MV-4-11 (cell line): ENCODE data around the gene DISC1.

Source experiments
- DNase-seq: peaks from one replicate; lab custom pipeline; 2025; lab: John Stamatoyannopoulos, UW

The DISC1 gene

DNA sequence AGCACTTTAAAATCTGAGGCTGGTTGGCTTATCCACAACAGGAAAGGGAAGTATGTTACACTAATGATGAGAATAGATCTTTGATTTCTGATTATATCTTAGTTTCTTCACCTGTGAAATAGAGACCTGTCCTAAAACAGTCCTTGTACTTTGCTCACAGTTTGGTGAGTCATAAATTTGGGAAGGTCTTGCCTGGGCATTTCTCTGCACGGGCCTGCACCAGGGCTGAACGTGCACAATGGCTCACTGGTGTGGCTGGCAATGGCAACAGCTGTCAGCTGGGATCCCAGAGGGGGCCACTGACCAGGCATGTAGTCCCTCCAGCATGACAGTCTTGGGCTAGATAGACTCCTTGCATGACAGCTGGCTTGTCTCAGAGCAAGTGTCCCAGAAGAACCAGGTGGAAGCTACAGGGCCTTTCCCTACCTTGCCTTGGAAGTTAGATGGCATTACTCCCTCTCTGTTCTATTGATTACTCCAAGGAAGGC is 367.4 kb downstream of the DISC1 start:
- DNase-seq: no peak

DNA sequence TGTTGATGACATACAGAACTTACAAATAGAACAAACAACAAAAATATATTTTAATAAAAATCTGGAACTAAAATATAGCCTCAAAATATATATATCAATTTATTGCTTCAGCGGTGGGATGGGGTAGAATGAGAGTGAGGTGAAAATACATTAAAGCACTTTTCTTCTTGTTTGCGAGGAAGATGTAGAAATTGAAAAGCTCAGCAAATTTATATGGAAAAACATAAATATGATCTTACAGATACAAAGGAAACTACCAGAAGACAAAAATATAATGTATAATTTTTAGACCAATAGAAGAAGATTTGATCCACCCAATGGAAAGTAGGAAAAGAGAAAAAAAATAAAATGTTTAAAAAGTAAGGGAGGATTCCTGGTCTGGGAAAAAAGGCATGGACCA is 372.2 kb downstream of the DISC1 start:
- DNase-seq: no peak

DNA sequence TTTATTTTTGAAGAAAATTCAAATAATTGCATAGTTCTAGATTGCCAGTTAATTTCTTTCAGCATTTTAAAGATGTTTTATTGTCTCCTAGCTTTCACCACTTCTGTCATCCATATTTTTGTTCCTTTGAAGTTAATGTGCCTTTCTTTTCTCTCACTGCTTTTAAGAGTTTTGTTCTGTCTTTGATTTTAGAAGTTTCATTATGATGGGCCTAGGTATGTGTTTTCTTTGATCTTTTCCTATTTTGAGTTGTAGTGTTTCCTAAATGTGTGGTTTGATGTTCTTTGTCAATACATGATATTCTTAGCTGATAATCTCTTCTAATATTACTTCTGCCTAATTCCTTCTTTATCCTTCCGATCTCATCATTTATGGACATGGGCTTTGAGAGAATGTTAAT is 378.7 kb downstream of the DISC1 start:
- DNase-seq: no peak

DNA sequence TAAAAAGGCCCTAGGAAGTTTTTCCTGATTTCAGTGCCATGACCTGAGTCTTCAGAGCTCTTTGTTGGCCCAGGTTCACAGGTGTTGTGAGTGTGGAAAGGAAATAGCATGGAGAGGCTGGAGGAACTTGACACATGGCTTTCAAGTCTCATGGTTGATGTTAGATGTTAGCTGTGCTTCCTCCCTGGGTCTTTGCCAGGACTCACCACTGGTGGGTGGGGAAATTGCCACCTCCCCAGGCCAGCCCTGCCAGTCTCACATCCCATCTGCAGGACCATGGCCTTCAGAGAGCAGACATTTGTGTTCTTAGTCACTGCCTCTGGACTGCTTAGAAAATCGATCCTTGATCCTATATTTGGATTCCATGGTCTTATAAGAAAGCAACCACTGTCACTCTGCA is 383.2 kb downstream of the DISC1 start:
- DNase-seq: no peak

DNA sequence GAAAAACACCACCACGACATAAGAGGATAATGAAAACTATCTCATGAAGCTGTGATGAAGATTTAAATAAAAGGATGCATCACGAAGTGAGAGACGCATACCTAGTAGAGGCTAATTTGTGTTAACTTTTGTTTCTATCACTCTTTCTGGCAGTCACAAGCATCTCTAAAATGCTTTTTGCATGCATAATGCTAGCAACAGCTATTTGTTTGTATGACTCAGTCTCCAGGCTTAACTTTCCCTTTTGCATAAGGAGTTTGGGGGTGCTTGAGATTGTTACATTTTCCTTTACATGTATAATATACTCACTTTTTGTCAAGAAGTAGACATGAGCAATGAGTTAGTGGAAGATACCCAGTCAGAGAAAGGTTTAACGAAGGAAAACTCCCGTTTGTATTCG is 385.4 kb downstream of the DISC1 start:
- no peak for DNase-seq

DNA sequence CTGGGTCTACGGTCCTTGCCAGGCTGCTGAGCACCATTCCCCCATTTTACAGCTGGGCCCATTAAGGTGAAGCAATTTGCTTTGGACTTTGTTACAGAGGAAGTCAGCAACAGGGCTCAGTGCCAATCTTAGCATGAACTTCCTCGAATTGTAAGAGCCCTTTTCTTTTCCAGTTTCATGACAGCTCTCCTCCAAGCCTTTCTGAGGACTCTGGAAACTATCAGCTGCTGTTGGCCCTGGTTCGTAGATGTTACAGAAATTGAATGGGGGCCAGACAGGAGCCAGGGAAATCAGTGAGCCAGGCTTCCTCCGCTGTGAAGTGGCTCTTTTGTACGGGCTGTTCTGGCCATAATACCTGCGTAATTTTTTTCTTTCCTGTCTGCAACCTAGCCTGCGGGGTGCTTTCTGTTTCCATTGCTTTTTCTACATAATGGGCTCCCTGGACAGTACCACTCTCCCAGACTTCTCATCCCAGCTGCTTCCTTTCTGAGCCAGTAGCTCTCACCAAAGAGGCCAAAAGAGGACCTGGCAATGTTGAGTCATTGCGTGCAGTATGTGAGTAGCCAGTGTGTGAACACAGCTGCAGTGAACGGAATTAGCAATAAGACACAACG is 386.3 kb downstream of the DISC1 start:
- DNase-seq: peak; percentile 32

DNA sequence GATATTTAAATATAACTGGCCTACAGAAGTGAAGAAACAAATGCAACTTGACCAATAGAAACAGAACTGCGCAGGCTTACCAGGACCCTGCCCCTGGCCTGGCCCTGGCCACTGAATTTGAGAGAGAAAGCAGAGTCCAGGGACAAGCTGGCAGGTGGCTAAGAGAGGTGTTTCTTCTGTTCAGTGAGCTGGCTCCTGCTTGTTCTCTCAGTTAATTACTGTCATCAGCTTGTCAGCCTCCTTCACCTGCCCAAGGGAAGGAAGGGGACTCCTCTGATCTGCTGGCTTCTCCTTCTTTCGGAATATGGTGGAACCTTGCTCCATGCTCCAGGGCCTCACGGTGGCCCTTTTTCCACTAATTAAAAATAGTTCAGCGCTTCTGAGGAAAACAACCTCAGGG is 388.4 kb downstream of the DISC1 start:
- no peak for DNase-seq

DNA sequence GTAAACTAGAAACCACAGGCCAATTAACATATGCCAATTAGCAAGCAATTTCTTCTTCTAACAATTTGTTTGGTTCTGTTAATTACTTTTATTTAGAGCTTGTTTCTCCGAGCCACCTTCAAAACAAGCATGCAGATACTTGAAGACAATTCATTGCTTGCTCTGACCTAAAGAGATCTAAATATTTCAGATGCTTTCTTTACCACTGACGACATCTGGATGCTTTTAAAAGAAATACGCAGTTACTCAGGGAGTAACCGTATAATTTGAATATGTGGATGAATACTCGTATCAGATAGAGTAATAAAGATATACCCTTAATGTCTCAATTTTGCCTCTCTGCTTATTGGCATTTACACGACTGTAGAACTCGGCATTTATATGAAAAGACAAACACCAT is 390.0 kb downstream of the DISC1 start:
- DNase-seq: no peak

DNA sequence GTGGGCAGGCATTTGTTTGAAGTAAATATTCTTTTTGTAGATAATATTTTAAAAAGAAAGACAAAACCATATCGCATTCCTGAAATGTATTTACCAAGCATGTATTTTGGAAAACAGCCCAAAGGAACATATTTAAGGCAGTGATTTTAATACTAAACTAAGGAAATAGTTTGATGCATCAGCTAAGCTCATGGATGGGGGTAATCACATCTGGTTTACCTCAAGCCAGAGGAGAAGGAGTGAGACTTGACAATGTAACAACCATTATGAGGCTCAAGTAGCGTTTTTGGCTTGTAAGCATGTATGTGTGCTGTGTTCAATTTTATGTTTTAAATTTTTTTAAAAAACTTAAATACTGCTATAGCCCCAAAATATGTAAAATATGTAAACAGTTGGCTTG is 390.5 kb downstream of the DISC1 start:
- DNase-seq: no peak

DNA sequence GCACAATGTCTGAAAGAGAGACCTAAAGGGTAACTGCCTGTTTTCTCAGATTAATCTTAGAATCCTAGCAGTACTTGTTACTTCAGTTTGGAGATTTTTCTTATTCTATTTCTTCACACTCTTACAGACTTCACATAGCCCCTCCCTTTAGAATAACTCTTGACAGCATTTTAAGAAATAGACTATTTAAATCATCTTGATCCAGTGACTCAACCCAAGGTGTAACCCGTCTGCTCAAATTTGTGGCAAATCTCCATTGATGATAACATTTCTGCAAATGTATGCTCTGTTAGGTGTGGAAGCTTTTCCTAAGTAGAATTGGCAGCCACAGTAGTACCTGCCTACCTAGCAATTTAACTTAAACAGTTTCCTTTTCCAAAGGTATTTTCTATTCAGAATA is 391.2 kb downstream of the DISC1 start:
- DNase-seq: no peak

DNA sequence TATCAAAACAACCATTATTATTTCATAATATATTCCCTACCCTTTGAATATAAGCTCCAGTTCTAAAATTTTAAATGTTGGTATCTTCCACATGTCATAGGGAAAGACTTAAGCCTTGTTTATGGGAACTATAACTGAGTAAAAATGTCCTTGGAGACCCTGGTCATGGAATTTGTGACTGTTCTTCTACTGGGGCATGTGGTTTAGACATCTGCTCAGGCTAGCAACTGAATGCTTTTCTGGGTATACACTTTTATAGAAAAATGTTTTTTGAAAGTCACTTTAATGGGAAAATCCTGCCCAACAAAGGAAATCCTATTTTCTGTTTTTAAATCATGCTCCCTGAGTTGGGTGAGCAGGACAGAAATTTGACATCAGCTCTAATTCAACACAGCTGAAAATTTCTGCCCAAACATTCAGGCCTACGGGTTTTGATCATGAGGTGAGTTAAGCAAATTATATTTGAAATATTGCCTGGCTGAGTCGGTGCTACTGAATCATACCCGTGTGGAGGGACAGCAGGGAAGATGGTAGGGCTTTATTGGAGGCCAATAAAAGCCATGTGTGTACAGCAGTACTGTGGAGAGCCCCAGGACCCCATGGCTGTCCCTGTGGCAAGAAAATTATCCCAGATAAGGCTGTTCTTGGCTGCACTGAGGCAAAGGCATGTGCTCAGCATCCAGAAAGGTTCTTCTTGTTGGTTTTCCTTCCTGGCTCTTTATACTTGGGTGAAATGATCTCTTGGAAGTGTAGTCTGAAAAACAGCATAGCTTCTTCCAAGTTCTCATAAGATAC is 391.8 kb downstream of the DISC1 start:
- DNase-seq: no peak

DNA sequence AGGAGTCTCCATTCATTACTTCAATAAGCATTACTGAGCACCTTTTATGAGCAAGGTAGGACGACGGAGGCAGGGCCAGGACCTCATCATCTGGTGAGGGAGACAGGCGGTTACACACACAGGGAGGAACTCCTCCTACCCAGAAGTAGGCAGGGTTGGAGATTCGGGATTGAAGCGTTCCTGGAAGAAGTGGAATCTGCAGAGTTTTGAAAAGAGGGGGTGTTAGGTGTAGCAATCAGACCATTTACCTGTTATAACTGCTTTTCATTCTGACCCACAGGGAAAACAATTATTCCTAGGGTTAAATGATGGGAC is 392.4 kb downstream of the DISC1 start:
- no peak for DNase-seq

DNA sequence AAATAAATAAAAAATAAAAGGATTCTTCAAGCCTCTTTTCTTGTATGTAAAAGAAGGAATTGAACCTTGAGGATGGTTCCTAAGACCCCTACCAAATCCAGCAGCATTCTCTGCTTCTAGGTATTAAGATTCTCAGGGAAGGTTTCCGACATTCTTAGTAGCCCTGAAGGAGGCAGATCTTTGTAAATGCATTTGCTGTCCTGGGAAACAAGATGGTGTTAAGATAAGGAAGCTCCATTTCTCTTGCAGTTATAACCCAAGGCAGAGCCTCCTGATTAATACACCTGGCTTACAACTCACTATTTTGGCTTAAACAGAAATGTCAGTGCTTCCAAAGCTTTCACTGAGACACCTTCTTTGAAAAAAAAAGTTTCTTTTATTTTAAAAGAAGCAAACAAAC is 393.8 kb downstream of the DISC1 start:
- DNase-seq: no peak

DNA sequence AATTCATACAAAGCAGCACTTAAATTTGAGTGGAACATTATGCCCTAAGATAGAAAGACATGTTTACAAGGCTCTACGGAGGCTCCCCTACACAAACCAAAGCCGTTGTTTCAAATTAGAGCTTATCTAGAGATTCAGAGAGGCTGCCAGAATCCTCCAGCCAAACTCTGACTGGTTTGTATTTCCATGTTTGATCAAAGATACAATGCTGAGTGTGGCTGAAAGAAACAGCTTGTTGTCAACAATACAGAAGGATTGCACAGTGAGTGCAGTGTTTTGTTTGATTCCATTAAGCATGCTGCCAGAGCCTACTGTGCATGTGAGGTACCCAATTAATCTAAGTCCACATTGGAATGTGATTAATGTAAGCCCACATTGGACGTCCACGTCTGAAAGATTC is 402.7 kb downstream of the DISC1 start:
- DNase-seq: no peak

DNA sequence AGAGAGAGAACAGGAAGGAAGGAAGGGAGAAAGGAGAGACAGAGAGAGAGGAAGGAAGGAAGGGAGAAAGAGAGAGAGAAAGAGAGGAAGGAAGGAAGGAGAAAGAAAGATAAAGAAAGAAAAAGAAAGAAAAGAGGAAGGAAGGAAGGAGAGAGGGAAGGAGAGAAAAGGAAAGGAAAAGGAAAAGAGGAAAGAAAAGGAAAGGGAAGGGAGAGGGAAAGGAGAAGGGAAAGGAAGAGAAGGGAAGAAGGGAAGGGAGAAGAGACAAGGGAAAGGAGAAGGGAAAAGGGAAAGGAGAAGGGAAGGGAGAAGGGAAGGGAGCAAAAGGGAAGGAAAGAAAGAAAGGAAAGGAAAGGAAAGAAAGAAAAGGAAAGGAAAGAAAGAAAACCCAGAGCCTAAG is 404.6 kb downstream of the DISC1 start:
- no peak for DNase-seq

DNA sequence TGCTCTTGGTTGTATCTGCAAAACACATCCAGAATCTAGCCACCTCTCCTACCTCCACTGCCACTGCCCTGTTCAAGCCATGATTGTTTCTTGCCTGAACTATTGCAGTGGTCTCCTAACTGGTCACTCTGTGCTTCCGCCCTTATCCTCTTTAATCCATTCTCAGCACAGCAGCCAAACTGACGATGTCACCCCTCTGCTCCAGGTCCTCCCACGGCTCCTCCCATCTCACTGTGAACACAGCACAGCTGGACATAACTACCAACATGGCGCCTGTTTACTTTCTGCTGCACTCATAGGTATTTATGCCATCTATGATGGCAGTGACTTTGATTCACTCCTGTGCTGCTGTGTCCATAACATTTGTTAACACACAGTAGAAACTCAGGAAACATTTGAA is 406.7 kb downstream of the DISC1 start:
- DNase-seq: no peak

DNA sequence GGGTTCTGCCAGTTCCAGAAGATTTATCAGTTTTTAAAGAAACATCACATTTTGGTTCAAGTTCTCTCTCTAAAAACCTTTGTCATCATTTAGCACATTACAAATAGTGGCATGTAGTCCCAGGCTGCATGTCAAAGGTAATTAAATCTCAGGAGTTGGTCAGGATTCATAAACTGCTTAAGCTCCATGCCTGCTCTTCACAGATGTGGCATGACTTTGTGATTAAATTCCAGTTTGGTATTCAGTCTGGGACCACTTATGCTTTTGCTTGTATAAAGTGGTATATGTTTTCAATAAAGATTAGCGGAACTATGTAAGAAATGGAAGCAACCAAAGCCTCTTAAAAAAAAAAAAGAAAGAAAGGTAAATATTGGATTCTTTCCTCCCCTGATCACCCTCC is 408.0 kb downstream of the DISC1 start:
- no peak for DNase-seq

DNA sequence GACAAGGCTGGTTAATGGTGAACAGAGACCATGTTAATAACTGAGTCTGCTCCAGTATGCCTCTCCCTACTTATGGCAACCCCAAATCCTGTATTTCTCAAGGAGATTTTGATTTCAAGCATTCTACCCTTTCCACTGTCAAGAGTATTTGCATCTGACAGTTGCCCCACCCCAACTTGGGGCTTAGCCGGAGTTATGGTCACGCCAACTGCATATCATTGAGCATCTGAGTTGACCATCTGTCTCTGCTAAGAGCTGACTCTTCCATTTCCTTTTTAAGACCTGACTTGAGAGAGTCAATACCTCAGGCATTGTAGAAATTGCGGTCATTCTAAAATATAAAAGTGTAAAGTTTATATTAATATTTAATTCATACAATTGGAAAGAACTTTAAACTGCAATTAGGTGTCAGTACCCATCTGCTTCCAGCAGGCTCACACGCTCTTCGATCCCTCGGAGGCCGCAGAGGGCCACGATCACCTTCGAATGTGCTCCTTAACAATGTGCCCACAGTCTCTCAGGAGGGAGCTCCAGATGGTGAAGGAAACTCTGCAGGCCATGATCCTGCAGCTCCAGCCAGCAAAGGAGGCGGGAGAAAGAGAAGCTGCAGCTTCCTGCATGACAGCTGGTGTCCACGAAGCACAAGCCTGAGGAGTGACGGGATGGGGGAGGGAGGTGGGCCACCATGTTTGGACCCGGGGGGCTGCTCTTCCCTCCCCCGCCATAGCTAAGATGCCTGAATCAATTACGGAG is 409.8 kb downstream of the DISC1 start:
- no peak for DNase-seq

DNA sequence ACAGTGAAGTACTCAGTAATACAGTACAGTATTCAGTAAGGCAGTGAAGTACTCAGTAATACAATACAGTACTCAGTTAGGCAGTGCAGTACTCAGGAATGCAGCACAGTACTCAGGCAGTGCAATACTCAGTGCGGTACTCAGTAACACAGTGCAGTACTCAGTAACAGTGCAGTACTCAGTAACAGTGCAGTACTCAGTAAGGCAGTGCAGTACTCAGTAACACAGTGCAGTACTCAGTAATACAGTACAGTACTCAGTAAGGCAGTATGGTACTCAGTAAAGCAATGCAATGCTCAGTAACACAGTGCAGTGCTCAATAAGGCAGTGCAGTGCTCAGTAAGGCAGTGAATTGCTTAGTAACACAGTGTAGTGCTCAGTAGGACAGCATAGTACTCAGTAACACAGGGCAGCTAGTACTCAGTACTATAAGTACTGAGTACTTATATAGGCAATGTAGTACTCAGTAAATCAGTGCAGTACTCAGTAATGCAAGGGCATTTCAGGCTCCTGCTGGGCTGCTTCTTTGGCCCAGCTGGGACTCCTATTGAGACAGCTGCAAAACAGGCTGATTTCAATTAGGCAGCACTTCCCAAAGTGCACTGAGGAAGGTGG is 411.3 kb downstream of the DISC1 start:
- DNase-seq: no peak

DNA sequence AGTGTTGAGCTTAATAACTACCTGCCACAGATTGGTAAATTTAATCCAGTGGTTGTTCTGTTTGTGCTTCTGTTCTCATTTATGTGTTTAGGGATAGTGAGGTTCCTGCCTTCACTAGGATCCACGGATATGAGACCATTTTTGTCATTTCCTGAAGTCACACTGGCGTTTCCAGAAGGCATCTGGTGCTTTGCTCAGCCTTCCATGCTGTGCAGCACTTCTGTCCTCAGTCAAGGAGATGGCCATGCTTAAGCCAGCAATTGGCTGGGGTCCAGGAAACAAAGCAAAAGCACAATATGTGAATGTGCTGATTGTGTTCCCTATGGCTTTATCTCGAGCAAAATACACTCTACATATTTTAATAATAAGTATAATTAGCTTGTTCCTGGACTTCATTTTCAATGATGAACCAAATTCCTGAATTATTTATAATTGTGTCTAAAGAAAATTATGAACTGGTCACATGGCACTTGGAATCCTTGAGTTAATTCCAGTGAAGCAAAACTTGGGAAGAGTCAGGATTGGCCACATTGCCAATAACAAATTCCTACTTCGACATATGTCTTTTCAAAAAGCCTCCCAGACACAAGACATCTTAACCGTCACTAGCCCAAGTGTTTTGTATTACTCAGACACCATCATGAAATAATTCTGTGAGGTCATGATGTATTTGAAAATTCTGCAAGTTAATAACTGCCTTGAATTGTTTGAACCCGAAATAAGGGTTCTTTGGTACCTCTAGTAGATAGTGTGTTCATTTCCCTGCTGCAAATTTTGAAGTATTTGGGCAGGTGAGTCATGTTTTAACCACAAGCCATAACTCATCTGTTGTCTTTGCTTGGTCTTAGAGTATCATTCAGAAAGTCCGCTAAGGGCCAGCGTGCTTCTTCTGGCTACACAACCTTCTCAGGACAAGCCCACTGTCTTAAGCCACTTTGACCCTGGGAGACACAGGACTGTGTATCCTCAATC is 412.4 kb downstream of the DISC1 start:
- DNase-seq: no peak

DNA sequence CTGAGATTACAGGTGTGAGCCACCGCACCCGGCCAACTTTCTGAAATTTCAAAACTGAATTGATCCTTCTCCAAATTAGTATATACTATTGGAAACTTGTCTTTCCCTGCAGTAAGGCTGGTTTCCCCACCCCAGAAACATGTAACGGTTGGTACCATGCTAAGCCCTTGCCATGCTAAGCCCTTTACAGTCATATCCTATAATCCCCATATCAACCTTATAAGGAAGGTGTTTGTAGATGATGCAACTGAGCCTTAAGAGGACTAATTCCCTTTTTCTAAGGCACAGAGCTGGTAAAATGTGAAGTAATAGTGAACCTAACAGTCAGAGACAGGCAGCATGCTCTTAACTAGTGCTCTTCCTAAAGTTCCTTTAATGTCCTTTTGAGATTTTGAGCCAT is 413.7 kb downstream of the DISC1 start:
- DNase-seq: peak; percentile 54

DNA sequence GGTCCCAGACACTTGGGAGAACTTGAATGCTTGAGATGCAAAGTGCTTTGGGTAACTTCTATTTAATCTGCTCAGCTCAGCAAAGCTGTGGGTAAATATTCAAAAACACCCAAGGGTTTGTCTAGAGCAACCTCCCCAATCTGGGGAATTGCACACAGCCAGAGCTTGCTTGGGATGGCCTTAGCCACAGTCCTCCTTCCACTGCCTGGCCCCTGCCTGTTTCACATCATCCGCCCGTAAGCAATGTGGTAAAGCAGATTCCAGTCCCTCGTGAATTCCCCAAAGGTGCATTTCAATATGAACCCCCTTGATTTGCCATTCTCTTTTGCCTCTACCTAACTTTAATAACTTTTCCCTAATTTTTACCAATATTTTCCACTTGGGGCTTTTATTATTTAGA is 418.1 kb downstream of the DISC1 start:
- DNase-seq: no peak
